Esophagus muscularis mucosa (tissue), 4 donors: Measurements from ENCODE around the gene TMEM141. TPM values are rescaled to one million over a fixed set of nuclear protein-coding genes. Genes with fewer than 3 reads are reported as not detected.
"Not testable (repeated sequence)": the region's sequence is repeated elsewhere in the genome, so short reads cannot be mapped to it uniquely, and the experiment has no call there.

Experiments
- DNase-seq: peaks from one replicate; pipeline ENCODE4 v3.0.0-alpha.2; 2017; ENCODE audit errors: extremely low spot score
- H3K27ac ChIP-seq, 4 donors: fragments of 200-600 bp; sonication (generic); replicated peaks in 1 of 4; 1 replicate in 3 of 4; 2 replicates in 1 of 4; pipeline ENCODE4 v1.5.1; 2016 to 2019; ENCODE audit warnings: mild to moderate bottlenecking in 1 of 4
- H3K27me3 ChIP-seq, 4 donors: fragments of 200-600 bp; sonication (generic); one replicate each; pipeline versions ENCODE4 v1.5.1 to v1.6.0; 2016 to 2019
- H3K36me3 ChIP-seq, 4 donors: fragments of 200-600 bp; sonication (generic); one replicate each; pipeline ENCODE4 v1.5.1; 2016 to 2019
- H3K4me1 ChIP-seq, 4 donors: fragments of 200-600 bp; sonication (generic); one replicate each; pipeline ENCODE4 v1.5.1; 2016 to 2019
- H3K4me3 ChIP-seq, 4 donors: fragments of 200-600 bp; sonication (generic); 1 replicate in 2 of 4; 2 replicates in 2 of 4; pipeline ENCODE4 v1.5.1; 2016 to 2019; ENCODE audit warnings: mild to moderate bottlenecking in 4 of 4, moderate library complexity in 1 of 4
- H3K9me3 ChIP-seq, 4 donors: fragments of 200-600 bp; sonication (generic); 1 replicate in 3 of 4; 2 replicates in 1 of 4; pipeline ENCODE4 v1.5.1; 2016 to 2019
- EP300 ChIP-seq: sonication (generic); formaldehyde crosslinking; IDR thresholded peaks from one replicate; pipeline ENCODE4 v1.6.1; 2017; ENCODE audit warnings: antibody characterized with exemption
- POLR2A ChIP-seq: fragments of 450-650 bp; IDR thresholded peaks from one replicate; pipeline ENCODE4 v1.6.1; 2017; ENCODE audit warnings: antibody characterized with exemption, moderate library complexity, mild to moderate bottlenecking, low read depth
- POLR2AphosphoS5 ChIP-seq, 2 donors: sonication (generic); formaldehyde crosslinking; IDR thresholded peaks; one replicate each; pipeline ENCODE4 v1.6.1; 2017; ENCODE audit warnings: antibody characterized with exemption in 2 of 2
- WGBS: methylation state at CpG from one replicate; pipeline ENCODE4 v1.1.5; 2018; 5-methylcytosine and 5-hydroxymethylcytosine counted together
- intact Hi-C: fragments of 100-400 bp; cut with DNase I; formaldehyde crosslinking; loops from one replicate; pipeline ENCODE4 v1.15.1; 2023
- total RNA-seq, 4 donors: library from RNA; depleted of rRNA; stranded (reverse); fragments of >200 nt; gene quantifications; one replicate each; pipeline versions ENCODE4 v1.1.0 to v1.2.1, GENCODE V29; 2016
- TF ChIP-seq, protein P1 (sequence below), 3 experiments: fragments of 200-600 bp in 2 of 3; fragments of 450-650 bp in 1 of 3; sonication (generic) in 2 of 3; IDR thresholded peaks; one replicate each; pipeline ENCODE4 v1.5.1; 2017 to 2019; ENCODE audit warnings: antibody characterized with exemption in 3 of 3, mild to moderate bottlenecking in 2 of 3, moderate library complexity in 1 of 3

TMEM141 gene
- total RNA-seq, 4 donors from 2014 or later, result 27.9 to 48.7 (median 31.5) TPM

GRCh38 chr9:136799079-136799853, 8.1 kb downstream of the TMEM141 start:
- Histone ChIP-seq H3K27me3 (peaks cover 6 to 72% (median 52%) of the 10 kb centered on the region in 4 donors), H3K27ac (no peak overlapping the region), H3K9me3 (no peaks in the 10 kb centered on the region), H3K4me1 (peaks cover 21 to 32% (median 23%) of the 10 kb centered on the region in 4 donors), H3K36me3 (peaks cover 0 to 5% (median 1%) of the 10 kb centered on the region in 4 donors), H3K4me3 (peak overlapping the region; percentile 38 to 46 (median 44))
- 37% methylated on average over 10 of the region's 35 CpGs for WGBS
- no peak for DNase-seq
- intact Hi-C loops, result no loop called here
- TF ChIP-seq POLR2A (no peak), POLR2AphosphoS5 (IDR thresholded peaks at IDR 0.05) (no peak), EP300 (no peak)
- TF ChIP-seq, protein P1, sequence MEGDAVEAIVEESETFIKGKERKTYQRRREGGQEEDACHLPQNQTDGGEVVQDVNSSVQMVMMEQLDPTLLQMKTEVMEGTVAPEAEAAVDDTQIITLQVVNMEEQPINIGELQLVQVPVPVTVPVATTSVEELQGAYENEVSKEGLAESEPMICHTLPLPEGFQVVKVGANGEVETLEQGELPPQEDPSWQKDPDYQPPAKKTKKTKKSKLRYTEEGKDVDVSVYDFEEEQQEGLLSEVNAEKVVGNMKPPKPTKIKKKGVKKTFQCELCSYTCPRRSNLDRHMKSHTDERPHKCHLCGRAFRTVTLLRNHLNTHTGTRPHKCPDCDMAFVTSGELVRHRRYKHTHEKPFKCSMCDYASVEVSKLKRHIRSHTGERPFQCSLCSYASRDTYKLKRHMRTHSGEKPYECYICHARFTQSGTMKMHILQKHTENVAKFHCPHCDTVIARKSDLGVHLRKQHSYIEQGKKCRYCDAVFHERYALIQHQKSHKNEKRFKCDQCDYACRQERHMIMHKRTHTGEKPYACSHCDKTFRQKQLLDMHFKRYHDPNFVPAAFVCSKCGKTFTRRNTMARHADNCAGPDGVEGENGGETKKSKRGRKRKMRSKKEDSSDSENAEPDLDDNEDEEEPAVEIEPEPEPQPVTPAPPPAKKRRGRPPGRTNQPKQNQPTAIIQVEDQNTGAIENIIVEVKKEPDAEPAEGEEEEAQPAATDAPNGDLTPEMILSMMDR (IDR thresholded peaks at IDR 0.05), result no peak

DNA sequence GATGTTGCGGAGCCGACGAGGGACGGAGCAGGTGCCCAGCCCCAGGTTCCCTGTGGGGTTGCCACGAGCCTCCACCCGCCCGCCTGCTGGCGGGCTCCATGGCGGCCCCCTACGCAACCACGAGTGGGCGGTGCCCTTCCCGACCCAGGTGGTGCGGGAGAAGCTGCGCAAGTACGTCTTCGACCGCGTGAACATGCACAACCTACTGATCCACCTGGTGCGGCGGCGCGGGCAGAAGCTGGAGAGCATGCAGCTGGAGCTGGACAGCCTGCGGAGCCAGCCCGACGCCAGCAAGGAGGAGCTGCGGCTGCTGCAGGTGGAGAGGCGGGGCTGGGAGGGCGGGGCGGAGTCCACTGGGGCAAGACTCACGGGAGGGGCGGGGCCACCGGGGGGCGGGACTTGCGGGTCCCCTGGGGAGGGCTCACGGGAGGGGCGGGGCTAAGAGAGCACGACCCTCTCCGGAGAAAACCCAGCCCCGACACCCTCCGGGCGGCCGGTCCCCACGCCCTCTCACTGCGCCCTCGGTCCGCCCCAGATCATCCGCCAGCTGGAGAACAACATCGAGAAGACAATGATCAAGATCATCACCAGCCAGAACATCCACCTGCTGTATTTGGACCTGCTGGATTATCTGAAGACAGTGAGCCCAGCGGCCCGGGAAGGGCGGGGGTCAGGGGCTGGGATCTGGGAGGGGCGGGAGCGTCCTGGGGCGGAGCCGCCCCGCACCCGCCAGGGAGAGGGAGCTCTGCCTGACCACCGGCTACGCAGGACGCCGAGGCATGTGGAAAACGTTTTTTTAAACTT, 8.9 kb downstream of the TMEM141 start:
- H3K36me3 ChIP-seq, result peaks cover 0 to 5% (median 2%) of the 10 kb centered on the region in 4 donors
- no peaks in the 10 kb centered on the region for H3K9me3 ChIP-seq
- H3K27ac ChIP-seq, result no peak overlapping the region
- intact Hi-C loops, result loop anchor here (5.0 kb wide), 1 partner anchor 47 kb away; the partner anchor contains the start of gene PHPT1
- H3K27me3 ChIP-seq, result peaks cover 6 to 72% (median 52%) of the 10 kb centered on the region in 4 donors
- H3K4me3 ChIP-seq, result peak overlapping the region; percentile 38 to 46 (median 44)
- WGBS, result 0% methylated on average over 21 of the region's 63 CpGs
- no peak for TF ChIP-seq POLR2AphosphoS5 (IDR thresholded peaks at IDR 0.05)
- TF ChIP-seq EP300, result no peak
- no peak for TF ChIP-seq POLR2A
- TF ChIP-seq, protein P1 (IDR thresholded peaks at IDR 0.05), result no peak
- DNase-seq, result no peak
- H3K4me1 ChIP-seq, result peaks cover 21 to 32% (median 23%) of the 10 kb centered on the region in 4 donors

DNA sequence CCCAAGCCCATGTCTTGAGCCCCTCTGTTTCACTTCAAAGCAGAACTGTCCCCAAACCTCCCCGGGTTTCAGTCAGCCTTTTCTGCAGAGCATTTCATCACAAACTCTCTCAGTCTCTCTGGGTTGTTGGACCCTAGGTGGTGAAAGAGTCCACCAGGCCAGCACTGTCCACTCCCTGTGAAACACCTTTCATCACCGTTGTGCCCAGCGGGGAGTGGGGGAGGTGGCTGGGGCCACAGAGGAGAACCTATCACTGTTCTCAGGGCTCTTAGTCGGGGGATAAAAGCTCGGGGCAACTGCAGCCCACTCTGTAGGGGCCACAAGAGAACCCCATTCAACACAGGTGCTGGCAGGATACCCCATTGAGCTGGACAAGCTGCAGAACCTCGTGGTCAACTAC, 11.2 kb downstream of the TMEM141 start:
- intact Hi-C loops, result loop anchor here (5.0 kb wide), 1 partner anchor 45 kb away; the partner anchor contains the start of gene PHPT1
- Histone ChIP-seq H3K4me1 (peaks cover 32 to 43% (median 38%) of the 10 kb centered on the region in 4 donors), H3K27me3 (peaks cover 6 to 58% (median 45%) of the 10 kb centered on the region in 4 donors), H3K36me3 (peaks cover 0 to 14% (median 4%) of the 10 kb centered on the region in 4 donors), H3K9me3 (no peaks in the 10 kb centered on the region), H3K4me3 (no peak overlapping the region), H3K27ac (no peak overlapping the region)
- TF ChIP-seq POLR2AphosphoS5 (IDR thresholded peaks at IDR 0.05) (no peak), POLR2A (no peak), EP300 (no peak)
- TF ChIP-seq, protein P1 (IDR thresholded peaks at IDR 0.05), result no peak
- no peak for DNase-seq
- 100% methylated on average over 1 of the region's 6 CpGs for WGBS

- intact Hi-C loops, result loop anchor here (5.0 kb wide), 1 partner anchor 44 kb away; the partner anchor contains the start of gene PHPT1
- DNase-seq, H3K4me3 ChIP-seq, H3K27ac ChIP-seq, H3K9me3 ChIP-seq: not testable (repeated sequence)
- Histone ChIP-seq H3K36me3 (peaks cover 0 to 14% (median 4%) of the 10 kb centered on the region in 4 donors), H3K27me3 (peaks cover 6 to 50% (median 38%) of the 10 kb centered on the region in 4 donors), H3K4me1 (peaks cover 33 to 45% (median 38%) of the 10 kb centered on the region in 4 donors)
- 100% methylated on average over 1 of the region's 9 CpGs for WGBS
Measured at GRCh38 chr9:136803009-136803550, 11.9 kb downstream of the TMEM141 start.
